Esophagus squamous epithelium (tissue), 4 donors: ENCODE measurements around the gene USP26.

Experiments used
- POLR2A ChIP-seq, 4 donors: fragments of 450-650 bp; IDR thresholded peaks; one replicate each; pipeline ENCODE4 v1.6.1; 2017; ENCODE audit warnings: antibody characterized with exemption in 4 of 4, mild to moderate bottlenecking in 4 of 4, moderate library complexity in 3 of 4
- TF ChIP-seq, protein P1 (sequence below), 6 experiments: fragments of 450-650 bp in 4 of 6; fragments of 200-600 bp in 2 of 6; sonication (generic) in 2 of 6; IDR thresholded peaks; one replicate each; pipeline ENCODE4 v1.5.1; 2016 to 2019; ENCODE audit warnings: antibody characterized with exemption in 6 of 6, mild to moderate bottlenecking in 4 of 6, moderate library complexity in 4 of 6

DNA sequence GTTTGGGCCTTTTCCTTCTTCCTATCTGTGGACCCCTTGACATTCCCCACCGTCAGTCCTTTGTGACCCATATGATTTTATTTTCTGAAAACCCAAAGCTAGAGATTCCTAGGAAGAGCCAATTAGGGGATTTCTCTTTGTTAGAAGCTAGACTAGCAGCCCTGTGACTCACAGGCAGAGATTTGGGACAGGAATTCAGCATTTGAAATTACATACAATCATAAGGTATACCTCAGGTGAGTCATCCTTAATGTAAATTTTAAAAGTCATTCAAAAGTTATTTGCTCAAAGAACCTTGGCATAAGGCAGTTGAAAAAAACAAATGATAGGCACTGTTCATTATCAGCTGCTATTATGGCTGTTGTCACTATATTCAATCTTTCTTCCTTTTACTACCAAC, 40.6 kb downstream of the USP26 start:
- TF ChIP-seq, protein P1, sequence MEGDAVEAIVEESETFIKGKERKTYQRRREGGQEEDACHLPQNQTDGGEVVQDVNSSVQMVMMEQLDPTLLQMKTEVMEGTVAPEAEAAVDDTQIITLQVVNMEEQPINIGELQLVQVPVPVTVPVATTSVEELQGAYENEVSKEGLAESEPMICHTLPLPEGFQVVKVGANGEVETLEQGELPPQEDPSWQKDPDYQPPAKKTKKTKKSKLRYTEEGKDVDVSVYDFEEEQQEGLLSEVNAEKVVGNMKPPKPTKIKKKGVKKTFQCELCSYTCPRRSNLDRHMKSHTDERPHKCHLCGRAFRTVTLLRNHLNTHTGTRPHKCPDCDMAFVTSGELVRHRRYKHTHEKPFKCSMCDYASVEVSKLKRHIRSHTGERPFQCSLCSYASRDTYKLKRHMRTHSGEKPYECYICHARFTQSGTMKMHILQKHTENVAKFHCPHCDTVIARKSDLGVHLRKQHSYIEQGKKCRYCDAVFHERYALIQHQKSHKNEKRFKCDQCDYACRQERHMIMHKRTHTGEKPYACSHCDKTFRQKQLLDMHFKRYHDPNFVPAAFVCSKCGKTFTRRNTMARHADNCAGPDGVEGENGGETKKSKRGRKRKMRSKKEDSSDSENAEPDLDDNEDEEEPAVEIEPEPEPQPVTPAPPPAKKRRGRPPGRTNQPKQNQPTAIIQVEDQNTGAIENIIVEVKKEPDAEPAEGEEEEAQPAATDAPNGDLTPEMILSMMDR (IDR thresholded peaks at IDR 0.05), result no peak
- no peak for TF ChIP-seq POLR2A (IDR thresholded peaks at IDR 0.05)
